K562 (cell line): ENCODE measurements around the gene RUFY2. TPM values are rescaled to one million over a fixed set of nuclear protein-coding genes. Genes with fewer than 3 reads are reported as not detected.

Experiments used
- CHCHD3 ChIP-seq: fragments of 250-450 bp; sonication (Bioruptor Pico); IDR thresholded peaks from 2 replicates; pipeline ENCODE4 v2.1.2; 2022; ENCODE audit warnings: mild to moderate bottlenecking
- CHD1 ChIP-seq: fragments of 200-600 bp; sonication (generic); IDR thresholded peaks from one replicate; pipeline ENCODE4 v1.6.1; 2012; ENCODE audit warnings: mild to moderate bottlenecking, moderate library complexity, low read length, inconsistent platforms
- DIDO1 ChIP-seq: fragments of 450-650 bp; IDR thresholded peaks from 2 replicates; pipeline ENCODE4 v1.6.1; 2016; ENCODE audit warnings: low read depth, missing biosample characterization, missing genetic modification characterization
- GTF2F1 ChIP-seq: IDR thresholded peaks from 2 replicates; pipeline ENCODE4 v1.6.1; 2011; ENCODE audit warnings: low read depth, low read length, improper control_type of control experiment
- HNRNPH1 ChIP-seq: fragments of 200-400 bp; formaldehyde crosslinking; optimal IDR thresholded peaks from 2 replicates; pipeline ENCODE3; 2017; ENCODE audit warnings: low read depth, mild to moderate bottlenecking, low read length, moderate library complexity
- IFI16 ChIP-seq: fragments of 250-450 bp; sonication (Bioruptor Pico); IDR thresholded peaks from 2 replicates; pipeline ENCODE4 v2.1.2; 2022; ENCODE audit warnings: mild to moderate bottlenecking, inconsistent platforms
- ILF3 ChIP-seq: fragments of 450-650 bp; IDR thresholded peaks from 2 replicates; pipeline ENCODE4 v1.6.1; 2018; ENCODE audit warnings: antibody characterized with exemption, mild to moderate bottlenecking, moderate library complexity, borderline replicate concordance
- KAT7 ChIP-seq: sonication (generic); formaldehyde crosslinking; IDR thresholded peaks from 2 replicates; pipeline ENCODE4 v1.8.0; 2022; ENCODE audit warnings: missing genetic modification reagents, mild to moderate bottlenecking, borderline replicate concordance
- POLR2AphosphoS5 ChIP-seq: IDR thresholded peaks from 2 replicates; pipeline ENCODE4 v1.6.1; 2011; ENCODE audit warnings: mild to moderate bottlenecking, low read depth, low read length, moderate library complexity; ENCODE audit not compliant: control insufficient read depth, insufficient read depth
- RB1 ChIP-seq: fragments of 450-650 bp; IDR thresholded peaks from 2 replicates; pipeline ENCODE4 v1.6.1; 2017; ENCODE audit warnings: low read depth, mild to moderate bottlenecking
- SMAD4 ChIP-seq: fragments of 250-450 bp; sonication (Bioruptor Pico); conservative IDR thresholded peaks from 2 replicates; pipeline ENCODE4 v1.8.0; 2021; ENCODE audit warnings: inconsistent platforms, mild to moderate bottlenecking, moderate library complexity
- SRF ChIP-seq, 2 experiments: fragments of 250-450, 450-650 bp in 1 of 2; sonication (Bioruptor Pico) in 1 of 2; sonication (generic) in 1 of 2; formaldehyde crosslinking; IDR thresholded peaks; 2 replicates each; pipeline versions ENCODE4 v1.5.0 to v1.5.1; 2020 to 2022; ENCODE audit warnings: mild to moderate bottlenecking in 1 of 2, missing genetic modification reagents in 1 of 2
- TFE3 ChIP-seq: fragments of 450-650 bp; formaldehyde crosslinking; IDR thresholded peaks from 2 replicates; pipeline ENCODE4 v1.4.0; 2020; ENCODE audit warnings: mild to moderate bottlenecking, mixed read lengths
- TRIM24 ChIP-seq, 2 experiments: fragments of 450-650 bp; IDR thresholded peaks; 2 replicates each; pipeline ENCODE4 v1.6.1; 2016
- ZBTB43 ChIP-seq: sonication (generic); formaldehyde crosslinking; IDR thresholded peaks from 2 replicates; pipeline ENCODE4 v1.8.0; 2023; ENCODE audit warnings: mild to moderate bottlenecking, missing genetic modification reagents
- ZFX ChIP-seq: sonication (generic); formaldehyde crosslinking; IDR thresholded peaks from 2 replicates; pipeline ENCODE4 v1.8.0; 2022; ENCODE audit warnings: mild to moderate bottlenecking, missing genetic modification reagents, moderate library complexity
- ZNF311 ChIP-seq: fragments of 250-450 bp; sonication (Bioruptor Pico); IDR thresholded peaks from 2 replicates; pipeline ENCODE4 v1.4.0; 2020; ENCODE audit warnings: mild to moderate bottlenecking, moderate library complexity
- ZNF354B ChIP-seq: fragments of 250-450 bp; sonication (Bioruptor Pico); IDR thresholded peaks from 2 replicates; pipeline ENCODE4 v1.4.0; 2020
- polyA plus RNA-seq, 8 experiments: library from polyadenylated mRNA; depleted of rRNA in 4 of 8; stranded (reverse) in 5 of 8; unstranded in 3 of 8; fragments of >200 nt; fragmentation: Nextera tagmentation in 2 of 8; fragmentation: Illumina TruSeq in 1 of 8; extraction: Ambion mirVana in 2 of 8; extraction: Trizol in 1 of 8; gene quantifications; 2 replicates each; pipeline versions ENCODE4 v1.2.1 to v1.2.3, GENCODE V29; 2011 to 2014; ENCODE audit warnings: inconsistent platforms in 1 of 8, missing spikeins in 1 of 8
- total RNA-seq, 7 experiments: library from RNA; depleted of rRNA in 6 of 7; stranded (reverse); fragments of >200 nt in 6 of 7; fragmentation: Illumina TruSeq in 2 of 7; extraction: Trizol in 2 of 7; gene quantifications; 2 replicates each; pipeline versions ENCODE4 v1.2.1 to v1.2.3, GENCODE V29; 2011 to 2021; ENCODE audit warnings: low replicate concordance in 1 of 7
- TF ChIP-seq, protein P1 (sequence below): sonication (generic); IDR thresholded peaks from 2 replicates; pipeline ENCODE4 v1.6.1; 2016
- TF ChIP-seq, protein P2 (sequence below): fragments of 450-650 bp; formaldehyde crosslinking; IDR thresholded peaks from 2 replicates; pipeline ENCODE4 v1.4.0; 2020; ENCODE audit warnings: mild to moderate bottlenecking, moderate library complexity
- TF ChIP-seq, protein P3 (sequence below), 3 experiments: fragments of 200-800 bp in 1 of 3; sonication (Bioruptor generic) in 1 of 3; sonication (generic) in 1 of 3; formaldehyde crosslinking in 1 of 3; IDR thresholded peaks; 2 replicates each; pipeline versions ENCODE4 v1.6.1 to v1.8.0; 2016 to 2022; ENCODE audit warnings: mild to moderate bottlenecking in 2 of 3, missing compliant biosample characterization in 2 of 3, missing genetic modification characterization in 2 of 3, missing genetic modification reagents in 1 of 3

The RUFY2 gene
- total and polyA plus RNA-seq, 9 of the 15 experiments (the other 6 are each of a cell fraction or from before 2014, with no cell fraction given) = 3.7 to 20.1 (median 12.6) TPM

GRCh38 chr10:68332259-68333057 lies 74.6 kb downstream of the RUFY2 start, which contains the start of gene PBLD (continued):
- TF ChIP-seq TFE3 (CRISPR knock-in tag) (0 out of 2 replicates have a peak, but pooled peaks have one; percentile 12), ZNF311 (peak; percentile 78; the same call in 1 of the 2 replicates), ZNF354B (CRISPR knock-in tag) (peak; percentile 35; the same call in 1 of the 2 replicates), HNRNPH1 (no peak), CHD1 (peak; percentile 96), DIDO1 (tag) (0 out of 2 replicates have a peak, but pooled peaks have one; percentile 49), SMAD4 (CRISPR knock-in tag) (peak; percentile 86), ZBTB43 (CRISPR knock-in tag) (0 out of 2 replicates have a peak, but pooled peaks have one; percentile 20), CHCHD3 (CRISPR knock-in tag) (no peak), TRIM24 (IDR thresholded peaks at IDR 0.05) (peak in 1 of 2 experiments; percentile 23; a peak in 2 of 4 replicates), RB1 (peak; percentile 89), ILF3 (peak; percentile 83; the same call in 1 of the 2 replicates), GTF2F1 (peak; percentile 35; the same call in 1 of the 2 replicates), POLR2AphosphoS5 (peak; percentile 80), SRF (CRISPR knock-in tag; IDR thresholded peaks at IDR 0.05) (peak; percentile 13 to 58; a peak in 1 of 4 replicates), ZFX (CRISPR knock-in tag) (peak; percentile 92), IFI16 (CRISPR knock-in tag) (no peak), KAT7 (no peak)
- TF ChIP-seq, protein P1, sequence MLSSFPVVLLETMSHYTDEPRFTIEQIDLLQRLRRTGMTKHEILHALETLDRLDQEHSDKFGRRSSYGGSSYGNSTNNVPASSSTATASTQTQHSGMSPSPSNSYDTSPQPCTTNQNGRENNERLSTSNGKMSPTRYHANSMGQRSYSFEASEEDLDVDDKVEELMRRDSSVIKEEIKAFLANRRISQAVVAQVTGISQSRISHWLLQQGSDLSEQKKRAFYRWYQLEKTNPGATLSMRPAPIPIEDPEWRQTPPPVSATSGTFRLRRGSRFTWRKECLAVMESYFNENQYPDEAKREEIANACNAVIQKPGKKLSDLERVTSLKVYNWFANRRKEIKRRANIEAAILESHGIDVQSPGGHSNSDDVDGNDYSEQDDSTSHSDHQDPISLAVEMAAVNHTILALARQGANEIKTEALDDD = no peak
- TF ChIP-seq, protein P2, sequence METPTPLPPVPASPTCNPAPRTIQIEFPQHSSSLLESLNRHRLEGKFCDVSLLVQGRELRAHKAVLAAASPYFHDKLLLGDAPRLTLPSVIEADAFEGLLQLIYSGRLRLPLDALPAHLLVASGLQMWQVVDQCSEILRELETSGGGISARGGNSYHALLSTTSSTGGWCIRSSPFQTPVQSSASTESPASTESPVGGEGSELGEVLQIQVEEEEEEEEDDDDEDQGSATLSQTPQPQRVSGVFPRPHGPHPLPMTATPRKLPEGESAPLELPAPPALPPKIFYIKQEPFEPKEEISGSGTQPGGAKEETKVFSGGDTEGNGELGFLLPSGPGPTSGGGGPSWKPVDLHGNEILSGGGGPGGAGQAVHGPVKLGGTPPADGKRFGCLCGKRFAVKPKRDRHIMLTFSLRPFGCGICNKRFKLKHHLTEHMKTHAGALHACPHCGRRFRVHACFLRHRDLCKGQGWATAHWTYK (CRISPR knock-in tag) = peak; percentile 91
- TF ChIP-seq, protein P3, sequence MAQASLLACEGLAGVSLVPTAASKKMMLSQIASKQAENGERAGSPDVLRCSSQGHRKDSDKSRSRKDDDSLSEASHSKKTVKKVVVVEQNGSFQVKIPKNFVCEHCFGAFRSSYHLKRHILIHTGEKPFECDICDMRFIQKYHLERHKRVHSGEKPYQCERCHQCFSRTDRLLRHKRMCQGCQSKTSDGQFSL (CRISPR knock-in tag; IDR thresholded peaks at IDR 0.05) = peak; percentile 73
- TF ChIP-seq, protein P3 (tag; IDR thresholded peaks at IDR 0.05) = peak in 1 of 2 experiments; percentile 83; a peak in 2 of 4 replicates
